IPS DF 6.9 (cell line): ENCODE results near the gene CTSW.

Experiments used
- DNase-seq: peaks from one replicate; pipeline ENCODE4 v3.0.0-alpha.2; 2013; ENCODE audit warnings: low read depth, low spot score
- H3K27ac ChIP-seq: one replicate; pipeline ENCODE4 v1.5.1; 2013; ENCODE audit warnings: low read length, control low read depth
- H3K27me3 ChIP-seq: 2 replicates; pipeline ENCODE4 v1.6.1; 2013; ENCODE audit warnings: mild to moderate bottlenecking, low read length; ENCODE audit not compliant: control insufficient read depth, insufficient read depth
- H3K36me3 ChIP-seq: 2 replicates; pipeline ENCODE4 v1.6.1; 2013; ENCODE audit warnings: low read length; ENCODE audit not compliant: control insufficient read depth, insufficient read depth
- H3K4me1 ChIP-seq: 2 replicates; pipeline ENCODE4 v1.6.1; 2013; ENCODE audit warnings: low read length; ENCODE audit not compliant: control insufficient read depth, insufficient read depth
- H3K4me3 ChIP-seq: 2 replicates; pipeline ENCODE4 v1.5.1; 2013; ENCODE audit warnings: mild to moderate bottlenecking, low read length
- H3K9me3 ChIP-seq: 2 replicates; pipeline ENCODE4 v1.6.1; 2013; ENCODE audit warnings: low read length, inconsistent platforms; ENCODE audit not compliant: control insufficient read depth, insufficient read depth
- WGBS: extraction: QIAGEN DNeasy Blood & Tissue Kit; methylation state at CpG from one replicate; pipeline ENCODE4 v1.1.7; 2013; ENCODE audit warnings: mixed read lengths, missing lambda C conversion rate; ENCODE audit not compliant: insufficient read length, insufficient coverage; 5-methylcytosine and 5-hydroxymethylcytosine counted together

The CTSW gene

GRCh38 chr11:65911682-65912568, 32.3 kb downstream of the CTSW start:
- no peak for DNase-seq
- H3K27ac ChIP-seq = no peak overlapping the region
- peaks cover 3% of the 10 kb centered on the region; the same call in 1 of the 2 replicates for H3K4me1 ChIP-seq
- H3K4me3 ChIP-seq = no peak overlapping the region
- no CpG with 5 or more reads among the region's 14 CpGs for WGBS
- H3K9me3 ChIP-seq = no peaks in the 10 kb centered on the region
- H3K36me3 ChIP-seq = no peaks in the 10 kb centered on the region
- H3K27me3 ChIP-seq = no peaks in the 10 kb centered on the region

- Histone ChIP-seq H3K27ac (no peak overlapping the region), H3K27me3 (no peaks in the 10 kb centered on the region), H3K36me3 (no peaks in the 10 kb centered on the region; the same call in 1 of the 2 replicates), H3K4me3 (no peak overlapping the region), H3K4me1 (peaks cover 3% of the 10 kb centered on the region; the same call in 1 of the 2 replicates), H3K9me3 (no peaks in the 10 kb centered on the region)
- DNase-seq = no peak
- WGBS = no CpG with 5 or more reads among the region's 4 CpGs
These were observed 33.2 kb downstream of the CTSW start for GRCh38 chr11:65912845-65913244.

GRCh38 chr11:65915101-65915820, 35.6 kb downstream of the CTSW start:
- Histone ChIP-seq H3K27me3 (no peaks in the 10 kb centered on the region), H3K4me1 (peaks cover 3% of the 10 kb centered on the region; the same call in 1 of the 2 replicates), H3K9me3 (no peaks in the 10 kb centered on the region), H3K4me3 (no peak overlapping the region), H3K27ac (no peak overlapping the region), H3K36me3 (no peaks in the 10 kb centered on the region; the same call in 1 of the 2 replicates)
- no peak for DNase-seq
- no CpG with 5 or more reads among the region's 10 CpGs for WGBS

GRCh38 chr11:65915821-65916251, 36.2 kb downstream of the CTSW start:
- Histone ChIP-seq H3K4me1 (peaks cover 3% of the 10 kb centered on the region; the same call in 1 of the 2 replicates), H3K4me3 (no peak overlapping the region), H3K36me3 (no peaks in the 10 kb centered on the region; the same call in 1 of the 2 replicates), H3K9me3 (no peaks in the 10 kb centered on the region), H3K27ac (no peak overlapping the region), H3K27me3 (no peaks in the 10 kb centered on the region)
- no CpG with 5 or more reads among the region's 13 CpGs for WGBS
- DNase-seq = no peak

- Histone ChIP-seq H3K27ac (no peak overlapping the region), H3K4me3 (no peak overlapping the region), H3K36me3 (no peaks in the 10 kb centered on the region; the same call in 1 of the 2 replicates), H3K27me3 (no peaks in the 10 kb centered on the region), H3K9me3 (no peaks in the 10 kb centered on the region), H3K4me1 (peaks cover 3% of the 10 kb centered on the region; the same call in 1 of the 2 replicates)
- DNase-seq = no peak
- no CpG with 5 or more reads among the region's 7 CpGs for WGBS
These were observed 36.8 kb downstream of the CTSW start for GRCh38 chr11:65916391-65916790.

- no CpG with 5 or more reads among the region's 3 CpGs for WGBS
These were observed 37.4 kb downstream of the CTSW start for GRCh38 chr11:65917077-65917433.

GRCh38 chr11:65917434-65918210, 38.0 kb downstream of the CTSW start:
- WGBS = no CpG with 5 or more reads among the region's 35 CpGs
- Histone ChIP-seq H3K9me3 (no peaks in the 10 kb centered on the region), H3K4me3 (peak overlapping the region; percentile 92; the same call in 1 of the 2 replicates), H3K36me3 (peaks cover 4% of the 10 kb centered on the region; the same call in 1 of the 2 replicates), H3K27ac (no peak overlapping the region), H3K4me1 (peaks cover 2% of the 10 kb centered on the region; the same call in 1 of the 2 replicates), H3K27me3 (no peaks in the 10 kb centered on the region)
- DNase-seq = no peak

More at GRCh38 chr11:65917077-65917433, 37.4 kb downstream of the CTSW start:
- H3K27me3 ChIP-seq = no peaks in the 10 kb centered on the region
- H3K9me3 ChIP-seq = no peaks in the 10 kb centered on the region
- H3K4me3 ChIP-seq = no peak overlapping the region
- no peak overlapping the region for H3K27ac ChIP-seq
- DNase-seq = no peak
- H3K36me3 ChIP-seq = peaks cover 2% of the 10 kb centered on the region; the same call in 1 of the 2 replicates
- H3K4me1 ChIP-seq = peaks cover 2% of the 10 kb centered on the region; the same call in 1 of the 2 replicates

- Histone ChIP-seq H3K9me3 (no peaks in the 10 kb centered on the region), H3K4me1 (peaks cover 2% of the 10 kb centered on the region; the same call in 1 of the 2 replicates), H3K27me3 (no peaks in the 10 kb centered on the region), H3K27ac (no peak within 1 kb of the TSS), H3K4me3 (peak within 1 kb of the TSS; percentile 92), H3K36me3 (peaks cover 4% of the 10 kb centered on the region; the same call in 1 of the 2 replicates)
- no CpG with 5 or more reads among the region's 77 CpGs for WGBS
- no peak for DNase-seq
These were observed 38.8 kb downstream of the CTSW start, which contains the start of gene C11orf68 for GRCh38 chr11:65918211-65919140. C11orf68 (minus strand) TSS chr11:65919062; CDS start chr11:65919031, 31 bp downstream.

- peaks cover 4% of the 10 kb centered on the region; the same call in 1 of the 2 replicates for H3K36me3 ChIP-seq
These were observed 39.5 kb downstream of the CTSW start, which contains the start of gene DRAP1 for GRCh38 chr11:65919141-65919572. DRAP1 (plus strand) TSS chr11:65919426; CDS start chr11:65919502, 76 bp downstream.

More at GRCh38 chr11:65919141-65919572, 39.5 kb downstream of the CTSW start, which contains the start of gene DRAP1:
- DNase-seq = peak; percentile 85
- no peaks in the 10 kb centered on the region for H3K9me3 ChIP-seq
- no peaks in the 10 kb centered on the region for H3K27me3 ChIP-seq
- no CpG with 5 or more reads among the region's 59 CpGs for WGBS
- no peak within 1 kb of the TSS for H3K27ac ChIP-seq
- H3K4me1 ChIP-seq = peaks cover 2% of the 10 kb centered on the region; the same call in 1 of the 2 replicates
- peak within 1 kb of the TSS; percentile 92 for H3K4me3 ChIP-seq
